Muscle layer of duodenum (tissue), 2 donors: ENCODE results near the gene BAHCC1.

Experiments used
- H3K27ac ChIP-seq: one replicate; pipeline ENCODE4 v1.7.0; 2013; ENCODE audit warnings: mild to moderate bottlenecking, low read length
- H3K27me3 ChIP-seq: one replicate; pipeline ENCODE4 v1.7.0; 2013; ENCODE audit warnings: low read depth, mild to moderate bottlenecking, control low read depth, low read length
- H3K36me3 ChIP-seq, 2 donors: one replicate each; pipeline ENCODE4 v1.7.0; 2013; ENCODE audit warnings: low read length in 2 of 2, control low read depth in 1 of 2, mild to moderate bottlenecking in 1 of 2; ENCODE audit not compliant: insufficient read depth in 2 of 2, control insufficient read depth in 1 of 2
- H3K4me1 ChIP-seq, 2 donors: one replicate each; pipeline ENCODE4 v1.7.0; 2013; ENCODE audit warnings: low read length in 2 of 2, mild to moderate bottlenecking in 2 of 2, control low read depth in 1 of 2, moderate library complexity in 1 of 2; ENCODE audit not compliant: insufficient read depth in 2 of 2, control insufficient read depth in 1 of 2
- H3K4me3 ChIP-seq, 2 donors: one replicate each; pipeline ENCODE4 v1.7.0; 2013; ENCODE audit warnings: low read length in 2 of 2, low read depth in 1 of 2, mild to moderate bottlenecking in 1 of 2
- H3K9me3 ChIP-seq, 2 donors: one replicate each; pipeline ENCODE4 v1.7.0; 2013; ENCODE audit warnings: low read length in 2 of 2, control low read depth in 1 of 2, mild to moderate bottlenecking in 1 of 2; ENCODE audit not compliant: control insufficient read depth in 1 of 2
- donor health status: healthy.

BAHCC1 gene

DNA sequence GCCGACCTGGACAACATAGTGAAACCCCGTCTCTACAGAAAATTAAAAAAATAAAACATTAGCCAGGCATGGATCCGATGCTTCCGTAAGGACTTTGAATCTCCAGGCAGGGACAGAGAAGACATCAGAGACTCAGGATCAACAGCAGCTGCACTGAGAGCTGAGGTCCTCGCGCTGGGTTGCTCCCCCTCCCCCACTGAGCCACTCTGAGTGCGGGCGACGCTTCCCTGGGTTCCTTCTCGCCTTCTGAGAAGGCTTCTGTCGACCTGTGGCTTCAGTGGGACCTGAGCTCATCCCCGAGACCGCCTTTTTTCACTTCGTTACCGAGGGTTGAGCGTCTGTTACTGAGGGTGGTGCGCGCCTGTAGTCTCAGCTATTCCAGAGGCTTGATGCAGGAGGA, 96.9 kb downstream of the BAHCC1 start:
- H3K27ac ChIP-seq = no peak overlapping the region
- peaks cover 0 to 19% of the 10 kb centered on the region in 2 donors for H3K4me1 ChIP-seq
- no peaks in the 10 kb centered on the region for H3K27me3 ChIP-seq
- no peak overlapping the region for H3K4me3 ChIP-seq
- H3K36me3 ChIP-seq = no peaks in the 10 kb centered on the region
- no peaks in the 10 kb centered on the region for H3K9me3 ChIP-seq

GRCh38 chr17:81492706-81493105, 97.4 kb downstream of the BAHCC1 start:
- Histone ChIP-seq H3K36me3 (no peaks in the 10 kb centered on the region), H3K27me3 (no peaks in the 10 kb centered on the region), H3K27ac (no peak overlapping the region), H3K4me1 (peaks cover 0 to 14% of the 10 kb centered on the region in 2 donors), H3K9me3 (no peaks in the 10 kb centered on the region), H3K4me3 (no peak overlapping the region)

DNA sequence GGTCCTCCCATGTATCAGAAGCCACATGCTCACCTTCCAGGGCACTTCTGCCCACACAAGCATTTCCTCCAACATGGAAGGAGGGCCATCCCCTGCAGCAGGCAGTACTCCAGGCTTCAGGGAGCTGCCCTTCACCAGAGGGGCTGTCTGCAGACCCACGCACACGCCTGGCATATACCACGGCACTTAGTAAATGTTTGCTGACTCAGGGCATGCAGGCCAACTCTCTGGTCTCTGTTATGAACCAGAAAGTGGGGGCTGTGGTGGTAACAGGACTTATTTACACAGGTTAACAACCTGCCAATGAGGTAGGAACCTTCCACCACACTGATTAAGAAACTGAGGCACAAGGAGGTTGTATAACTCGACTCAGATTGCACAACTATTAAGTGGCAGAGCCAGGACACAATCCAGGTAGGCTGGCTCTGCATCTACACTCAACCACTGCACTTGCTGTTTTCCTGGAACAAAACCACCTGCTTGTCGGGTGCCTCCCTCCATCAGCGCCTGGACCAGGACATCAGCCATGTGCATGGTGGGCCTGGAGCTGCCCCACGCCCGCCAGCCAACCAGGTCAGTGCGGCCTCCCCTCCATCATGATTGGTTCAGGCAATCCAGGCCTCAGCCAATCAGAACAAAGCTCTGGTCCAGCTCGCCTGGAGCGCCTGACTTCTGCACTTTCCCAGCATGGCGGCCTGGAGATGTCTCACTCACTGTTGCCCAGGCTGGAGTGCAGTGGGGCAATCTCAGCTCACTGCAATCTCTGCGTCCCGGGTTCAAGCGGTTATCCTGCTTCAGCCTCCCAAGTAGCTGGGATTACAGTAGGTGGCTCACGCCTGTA, 98.2 kb downstream of the BAHCC1 start:
- H3K4me3 ChIP-seq = no peak overlapping the region
- no peaks in the 10 kb centered on the region for H3K36me3 ChIP-seq
- H3K9me3 ChIP-seq = no peaks in the 10 kb centered on the region
- H3K27me3 ChIP-seq = no peaks in the 10 kb centered on the region
- no peak overlapping the region for H3K27ac ChIP-seq
- H3K4me1 ChIP-seq = peaks cover 0 to 10% of the 10 kb centered on the region in 2 donors

- Histone ChIP-seq H3K9me3 (no peaks in the 10 kb centered on the region), H3K27me3 (no peaks in the 10 kb centered on the region), H3K4me1 (peaks cover 0 to 4% of the 10 kb centered on the region in 2 donors), H3K36me3 (no peaks in the 10 kb centered on the region), H3K4me3 (no peak overlapping the region), H3K27ac (no peak overlapping the region)
Measured at GRCh38 chr17:81494626-81495377, 99.5 kb downstream of the BAHCC1 start.

GRCh38 chr17:81498953-81499600, 103.8 kb downstream of the BAHCC1 start:
- no peaks in the 10 kb centered on the region for H3K36me3 ChIP-seq
- H3K4me3 ChIP-seq = no peak overlapping the region
- no peaks in the 10 kb centered on the region for H3K9me3 ChIP-seq
- H3K27ac ChIP-seq = no peak overlapping the region
- H3K4me1 ChIP-seq = peaks cover 0 to 8% of the 10 kb centered on the region in 2 donors
- no peaks in the 10 kb centered on the region for H3K27me3 ChIP-seq

- Histone ChIP-seq H3K4me3 (no peak overlapping the region), H3K27me3 (no peaks in the 10 kb centered on the region)
Measured at GRCh38 chr17:81499601-81499970, 104.3 kb downstream of the BAHCC1 start.

GRCh38 chr17:81500047-81500446, 104.8 kb downstream of the BAHCC1 start:
- Histone ChIP-seq H3K27ac (no peak overlapping the region), H3K9me3 (no peaks in the 10 kb centered on the region), H3K4me1 (peaks cover 0 to 8% of the 10 kb centered on the region in 2 donors), H3K36me3 (no peaks in the 10 kb centered on the region), H3K4me3 (no peak overlapping the region), H3K27me3 (no peaks in the 10 kb centered on the region)

More at GRCh38 chr17:81499601-81499970, 104.3 kb downstream of the BAHCC1 start:
- Histone ChIP-seq H3K9me3 (no peaks in the 10 kb centered on the region), H3K36me3 (no peaks in the 10 kb centered on the region), H3K27ac (no peak overlapping the region), H3K4me1 (peaks cover 0 to 8% of the 10 kb centered on the region in 2 donors)

DNA sequence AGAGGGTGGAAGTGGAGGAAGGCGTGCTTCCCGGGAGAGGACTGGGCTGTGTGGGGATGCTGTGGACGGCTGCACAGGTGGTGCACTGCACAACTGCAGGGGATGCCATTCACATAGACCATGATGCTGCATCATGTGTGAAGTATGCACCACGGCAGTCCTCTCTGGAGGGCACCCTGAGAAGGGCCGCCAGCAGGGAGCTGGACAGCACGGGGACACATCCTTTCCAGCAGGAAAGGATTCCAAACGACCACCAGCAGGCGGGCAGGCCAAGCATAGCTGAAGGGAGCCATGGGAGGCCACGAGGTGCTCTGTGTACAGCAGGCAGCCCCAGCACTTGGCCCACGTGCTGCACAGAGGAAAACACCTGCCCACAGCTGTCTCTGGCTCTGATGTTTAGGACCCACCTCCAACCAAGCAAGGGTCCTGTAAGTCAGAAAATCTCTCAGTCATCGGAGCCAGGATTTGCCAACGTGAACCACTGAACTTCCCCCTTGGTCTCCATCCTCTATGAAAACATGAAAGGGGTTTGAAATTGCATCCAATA, 107.3 kb downstream of the BAHCC1 start:
- H3K36me3 ChIP-seq = no peaks in the 10 kb centered on the region
- H3K9me3 ChIP-seq = no peaks in the 10 kb centered on the region
- no peaks in the 10 kb centered on the region for H3K27me3 ChIP-seq
- no peak overlapping the region for H3K4me3 ChIP-seq
- no peak overlapping the region for H3K27ac ChIP-seq
- peaks cover 0 to 8% of the 10 kb centered on the region in 2 donors for H3K4me1 ChIP-seq

DNA sequence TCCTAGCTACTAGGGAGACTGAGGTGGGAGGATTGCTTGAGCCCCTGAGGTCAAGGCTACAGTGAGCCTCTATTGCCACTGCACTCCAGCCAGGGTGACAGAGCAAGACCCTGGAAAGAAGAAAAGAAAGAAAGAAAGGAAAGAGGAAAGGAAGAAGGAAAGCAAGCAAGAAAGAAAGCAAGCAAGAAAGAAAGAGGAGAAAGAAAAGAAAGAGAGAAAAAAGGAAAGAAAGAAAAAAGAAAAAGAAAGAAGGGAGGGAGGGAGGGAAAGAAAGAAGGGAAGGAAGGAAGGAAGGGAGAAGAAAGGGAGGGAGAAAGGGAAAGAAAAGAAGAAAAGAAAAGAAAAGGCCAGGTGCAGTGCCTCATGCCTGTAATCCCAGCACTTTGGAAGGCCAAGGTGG, 108.4 kb downstream of the BAHCC1 start:
- H3K9me3 ChIP-seq = no peaks in the 10 kb centered on the region
- H3K27ac ChIP-seq = no peak overlapping the region
- no peaks in the 10 kb centered on the region for H3K27me3 ChIP-seq
- H3K4me1 ChIP-seq = peaks cover 0 to 11% of the 10 kb centered on the region in 2 donors
- peaks cover under 1 to 1% of the 10 kb centered on the region in 2 donors for H3K36me3 ChIP-seq
- no peak overlapping the region for H3K4me3 ChIP-seq

DNA sequence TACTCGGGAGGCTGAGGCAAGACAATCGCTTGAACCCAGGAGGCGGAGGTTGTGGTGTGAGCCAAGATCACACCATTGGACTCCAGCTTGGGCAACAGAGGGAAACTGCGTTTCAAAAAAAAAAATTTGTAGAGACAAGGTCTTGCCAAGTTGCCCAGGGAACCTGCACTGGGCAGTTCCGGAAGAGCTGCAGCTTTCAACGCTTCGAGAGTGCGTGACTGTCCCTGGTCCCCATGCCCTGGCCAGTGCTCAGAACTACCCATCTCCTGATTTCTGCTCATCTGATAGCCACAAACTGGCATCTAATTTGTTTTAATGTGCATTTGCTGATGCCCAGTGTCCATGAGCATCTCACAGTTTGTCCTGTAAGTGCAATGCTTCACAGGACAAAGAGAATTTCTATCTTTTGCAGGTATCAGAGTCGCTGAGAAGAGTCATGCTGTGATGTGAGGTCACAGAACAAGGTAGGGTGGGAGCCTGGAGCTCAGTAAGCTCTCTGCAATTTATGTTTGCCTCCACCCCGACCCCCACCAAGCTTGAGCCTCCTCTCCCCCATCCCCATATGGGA, 113.5 kb downstream of the BAHCC1 start:
- H3K9me3 ChIP-seq = no peaks in the 10 kb centered on the region
- no peaks in the 10 kb centered on the region for H3K27me3 ChIP-seq
- H3K27ac ChIP-seq = peak overlapping the region; percentile 70
- H3K36me3 ChIP-seq = peaks cover 31 to 37% of the 10 kb centered on the region in 2 donors
- H3K4me1 ChIP-seq = peaks cover 0 to 12% of the 10 kb centered on the region in 2 donors
- peak overlapping the region; percentile 94 to 100 for H3K4me3 ChIP-seq
